Uterus (tissue), 4 donors: Measurements from ENCODE around the gene FLYWCH1. TPM values are rescaled to one million over a fixed set of nuclear protein-coding genes. Genes with fewer than 3 reads are reported as not detected.

Experiments
- DNase-seq, 2 donors: peaks; one replicate each; pipeline ENCODE4 v3.0.0-alpha.2; 2019 to 2020
- H3K27ac ChIP-seq, 2 donors: fragments of 200-600 bp; sonication (generic); 1 replicate in 1 of 2; 2 replicates in 1 of 2; pipeline ENCODE4 v1.5.1; 2016 to 2018
- H3K27me3 ChIP-seq, 2 donors: fragments of 200-600 bp; sonication (generic); one replicate each; pipeline ENCODE4 v1.5.1; 2018 to 2019; ENCODE audit warnings: control low read depth in 1 of 2
- H3K36me3 ChIP-seq, 2 donors: fragments of 200-600 bp; sonication (generic); one replicate each; pipeline ENCODE4 v1.5.1; 2019; ENCODE audit warnings: control low read depth in 1 of 2
- H3K4me1 ChIP-seq, 2 donors: fragments of 200-600 bp; sonication (generic); one replicate each; pipeline ENCODE4 v1.5.1; 2018 to 2019; ENCODE audit warnings: control low read depth in 1 of 2
- H3K4me3 ChIP-seq, 2 donors: fragments of 200-600 bp; sonication (generic); 1 replicate in 1 of 2; 2 replicates in 1 of 2; pipeline ENCODE4 v1.5.1; 2018 to 2019; ENCODE audit warnings: mild to moderate bottlenecking in 1 of 2
- H3K9me3 ChIP-seq, 2 donors: fragments of 200-600 bp; sonication (generic); one replicate each; pipeline ENCODE4 v1.5.1; 2019; ENCODE audit warnings: control low read depth in 1 of 2
- POLR2A ChIP-seq, 2 donors: fragments of 450-650 bp; IDR thresholded peaks; one replicate each; pipeline ENCODE4 v1.6.1; 2016; ENCODE audit warnings: antibody characterized with exemption in 2 of 2, mild to moderate bottlenecking in 1 of 2, moderate library complexity in 1 of 2
- intact Hi-C: fragments of 100-400 bp; cut with DNase I; formaldehyde crosslinking; loops from one replicate; pipeline ENCODE4 v1.15.1; 2023; ENCODE audit warnings: low total_unique reads
- total RNA-seq, 4 donors: library from RNA; depleted of rRNA in 3 of 4; stranded (reverse); fragments of >200 nt in 3 of 4; gene quantifications; one replicate each; pipeline versions ENCODE4 v1.1.0 to v1.2.4, GENCODE V29; 2014 to 2023
- TF ChIP-seq, protein P1 (sequence below), 4 experiments: fragments of 200-600 bp in 2 of 4; fragments of 450-650 bp in 2 of 4; sonication (generic) in 2 of 4; IDR thresholded peaks; one replicate each; pipeline ENCODE4 v1.5.1; 2016 to 2019; ENCODE audit warnings: antibody characterized with exemption in 4 of 4, mild to moderate bottlenecking in 2 of 4, moderate library complexity in 1 of 4
- donor health status: DM: yes; HTN: yes; CAD: no.

FLYWCH1 gene
- total RNA-seq, 4 donors from 2014 or later: 11.5 to 62.3 (median 27.2) TPM

DNA sequence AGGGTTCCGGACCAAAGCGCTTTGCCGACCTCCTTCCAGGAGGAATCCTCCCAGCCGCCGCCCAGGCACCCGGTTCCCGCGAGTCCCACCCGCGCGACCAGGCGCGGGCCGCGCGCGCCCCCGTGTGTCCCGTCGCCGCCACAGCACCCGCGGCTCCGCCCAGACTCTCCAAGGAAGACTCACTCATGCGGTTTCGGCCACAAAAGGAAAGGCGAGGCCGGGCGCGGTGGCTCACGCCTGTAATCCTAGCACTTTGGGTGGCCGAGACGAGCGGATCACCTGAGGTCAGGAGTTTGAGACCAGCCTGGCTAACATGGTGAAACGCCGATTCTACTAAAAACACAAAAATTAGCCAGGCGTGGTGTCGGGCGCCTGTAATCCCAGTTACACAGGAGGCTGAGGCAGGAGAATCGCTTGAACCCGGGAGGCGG lies 72.0 kb downstream of the FLYWCH1 start:
- H3K4me3 ChIP-seq: no peak overlapping the region

DNA sequence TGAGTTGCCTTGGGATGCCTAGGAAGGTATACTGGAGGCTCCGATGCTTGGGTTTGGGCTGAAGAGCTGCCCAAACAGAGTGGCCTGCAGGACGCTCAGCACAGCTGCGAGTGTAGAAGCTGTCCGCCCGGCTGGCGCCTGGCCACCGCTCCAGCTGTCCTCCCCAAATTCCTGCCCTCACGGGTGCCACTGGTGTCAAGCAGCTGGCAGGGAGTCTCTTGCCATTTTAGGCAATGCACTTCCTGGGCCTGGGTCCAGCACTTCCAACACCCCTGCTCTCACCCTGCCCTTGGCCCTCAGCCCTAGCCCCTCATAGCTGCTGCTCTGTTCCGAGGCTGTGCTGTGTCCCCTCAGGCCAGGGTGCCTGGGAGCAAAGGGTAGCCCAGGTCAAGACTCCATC lies 73.7 kb downstream of the FLYWCH1 start:
- H3K9me3 ChIP-seq: no peaks in the 10 kb centered on the region
- no peak overlapping the region for H3K27ac ChIP-seq
- intact Hi-C loops: no loop called here
- H3K27me3 ChIP-seq: no peaks in the 10 kb centered on the region
- no peak overlapping the region for H3K4me3 ChIP-seq
- TF ChIP-seq POLR2A (IDR thresholded peaks at IDR 0.05): no peak
- TF ChIP-seq, protein P1, sequence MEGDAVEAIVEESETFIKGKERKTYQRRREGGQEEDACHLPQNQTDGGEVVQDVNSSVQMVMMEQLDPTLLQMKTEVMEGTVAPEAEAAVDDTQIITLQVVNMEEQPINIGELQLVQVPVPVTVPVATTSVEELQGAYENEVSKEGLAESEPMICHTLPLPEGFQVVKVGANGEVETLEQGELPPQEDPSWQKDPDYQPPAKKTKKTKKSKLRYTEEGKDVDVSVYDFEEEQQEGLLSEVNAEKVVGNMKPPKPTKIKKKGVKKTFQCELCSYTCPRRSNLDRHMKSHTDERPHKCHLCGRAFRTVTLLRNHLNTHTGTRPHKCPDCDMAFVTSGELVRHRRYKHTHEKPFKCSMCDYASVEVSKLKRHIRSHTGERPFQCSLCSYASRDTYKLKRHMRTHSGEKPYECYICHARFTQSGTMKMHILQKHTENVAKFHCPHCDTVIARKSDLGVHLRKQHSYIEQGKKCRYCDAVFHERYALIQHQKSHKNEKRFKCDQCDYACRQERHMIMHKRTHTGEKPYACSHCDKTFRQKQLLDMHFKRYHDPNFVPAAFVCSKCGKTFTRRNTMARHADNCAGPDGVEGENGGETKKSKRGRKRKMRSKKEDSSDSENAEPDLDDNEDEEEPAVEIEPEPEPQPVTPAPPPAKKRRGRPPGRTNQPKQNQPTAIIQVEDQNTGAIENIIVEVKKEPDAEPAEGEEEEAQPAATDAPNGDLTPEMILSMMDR (IDR thresholded peaks at IDR 0.05): no peak
- DNase-seq: no peak
- no peaks in the 10 kb centered on the region for H3K36me3 ChIP-seq
- peaks cover 0 to 6% of the 10 kb centered on the region in 2 donors for H3K4me1 ChIP-seq

More for the DNA sequence above, 72.0 kb downstream of the FLYWCH1 start:
- Histone ChIP-seq H3K9me3 (no peaks in the 10 kb centered on the region), H3K36me3 (no peaks in the 10 kb centered on the region), H3K27me3 (no peaks in the 10 kb centered on the region), H3K4me1 (peaks cover 0 to 13% of the 10 kb centered on the region in 2 donors), H3K27ac (no peak overlapping the region)
- TF ChIP-seq POLR2A (IDR thresholded peaks at IDR 0.05): no peak
- TF ChIP-seq, protein P1 (IDR thresholded peaks at IDR 0.05): peak; percentile 64 to 96 (median 94)
- peak; percentile 63 to 85 for DNase-seq
- intact Hi-C loops: no loop called here

DNA sequence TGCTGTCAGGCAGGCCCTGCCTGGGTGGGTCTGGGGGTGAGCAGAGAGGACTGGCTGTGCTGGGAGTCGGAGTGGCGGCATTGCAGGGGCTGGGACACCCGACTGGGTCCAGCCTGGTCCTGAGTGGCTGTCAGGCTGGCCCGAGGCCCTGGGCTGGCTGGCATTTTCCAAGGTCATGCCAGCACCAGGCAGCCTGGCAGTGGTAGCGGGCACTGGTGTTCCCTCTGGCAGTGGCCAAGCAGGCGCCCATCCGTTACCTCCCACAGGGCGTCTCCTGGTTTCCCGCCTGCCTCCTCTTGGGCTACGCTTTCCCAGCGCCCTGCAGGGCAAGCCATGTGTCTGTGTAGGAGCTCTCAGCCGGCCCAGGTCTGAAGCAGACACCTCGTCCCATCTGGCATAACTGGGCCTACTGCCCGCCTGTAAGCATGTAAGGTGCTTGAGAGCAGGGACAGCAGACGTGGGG lies 74.2 kb downstream of the FLYWCH1 start:
- no peak overlapping the region for H3K27ac ChIP-seq
- no peak for TF ChIP-seq POLR2A (IDR thresholded peaks at IDR 0.05)
- TF ChIP-seq, protein P1 (IDR thresholded peaks at IDR 0.05): no peak
- intact Hi-C loops: no loop called here

DNA sequence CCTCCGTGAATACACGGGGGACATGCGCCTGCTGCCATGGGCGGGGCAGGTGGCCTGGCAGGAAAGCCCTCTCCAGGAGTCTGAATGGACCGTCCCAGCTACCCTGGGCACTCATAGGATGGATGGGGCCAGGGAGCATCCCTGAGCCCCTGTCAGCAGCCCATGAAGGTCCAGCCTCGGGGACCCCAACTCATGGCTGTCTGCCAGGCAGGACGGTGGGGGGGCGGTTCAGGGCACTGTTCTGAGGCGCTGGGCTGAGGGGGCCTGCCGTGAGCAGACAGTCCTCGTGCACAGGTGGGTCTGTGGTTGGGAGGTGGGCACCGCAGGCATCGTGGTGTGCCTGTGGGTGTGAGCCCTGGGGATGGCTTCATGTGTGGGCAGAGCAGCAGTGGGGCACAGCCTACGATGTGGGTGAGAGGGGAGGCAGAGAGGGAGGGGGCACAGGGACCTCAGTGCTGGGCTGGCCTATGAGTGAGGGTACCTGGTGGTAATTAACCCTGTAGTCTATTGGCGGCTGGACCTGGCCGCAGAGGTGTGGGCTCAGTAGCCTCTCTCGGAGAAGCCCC lies 75.0 kb downstream of the FLYWCH1 start:
- Histone ChIP-seq H3K9me3 (no peaks in the 10 kb centered on the region), H3K27me3 (no peaks in the 10 kb centered on the region), H3K36me3 (no peaks in the 10 kb centered on the region), H3K27ac (no peak overlapping the region), H3K4me1 (peaks cover 0 to 6% of the 10 kb centered on the region in 2 donors), H3K4me3 (no peak overlapping the region)
- TF ChIP-seq, protein P1 (IDR thresholded peaks at IDR 0.05): no peak
- TF ChIP-seq POLR2A (IDR thresholded peaks at IDR 0.05): no peak
- DNase-seq: no peak
- intact Hi-C loops: no loop called here

More for the DNA sequence above, 74.2 kb downstream of the FLYWCH1 start:
- peaks cover 0 to 6% of the 10 kb centered on the region in 2 donors for H3K4me1 ChIP-seq
- H3K9me3 ChIP-seq: no peaks in the 10 kb centered on the region
- H3K27me3 ChIP-seq: no peaks in the 10 kb centered on the region
- H3K36me3 ChIP-seq: no peaks in the 10 kb centered on the region
- DNase-seq: no peak
- H3K4me3 ChIP-seq: no peak overlapping the region

DNA sequence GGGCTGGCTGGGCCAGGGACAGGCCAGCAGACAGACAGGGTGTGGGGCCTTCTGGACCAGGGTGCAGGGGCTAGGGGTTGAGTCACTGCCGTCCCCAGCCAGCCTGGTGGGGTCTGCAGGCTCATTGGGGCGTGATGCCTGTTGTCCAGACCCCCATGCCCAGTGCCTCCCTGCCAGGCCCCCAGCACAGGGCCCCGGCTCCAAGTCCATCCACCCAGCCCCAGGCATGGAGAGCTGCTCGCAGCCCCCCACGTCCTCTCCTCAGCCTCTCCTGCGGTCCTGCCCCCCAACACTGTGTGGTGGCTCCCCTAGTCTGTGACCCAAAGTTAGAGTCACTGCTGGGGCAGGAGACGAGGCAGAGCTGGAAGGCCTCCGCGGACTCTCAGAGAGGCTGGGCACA lies 75.6 kb downstream of the FLYWCH1 start:
- no peaks in the 10 kb centered on the region for H3K36me3 ChIP-seq
- H3K9me3 ChIP-seq: no peaks in the 10 kb centered on the region
- H3K4me3 ChIP-seq: no peak overlapping the region
- no peak for DNase-seq
- intact Hi-C loops: no loop called here
- H3K27ac ChIP-seq: no peak overlapping the region
- H3K27me3 ChIP-seq: no peaks in the 10 kb centered on the region
- H3K4me1 ChIP-seq: peaks cover 0 to 6% of the 10 kb centered on the region in 2 donors
- no peak for TF ChIP-seq POLR2A (IDR thresholded peaks at IDR 0.05)
- TF ChIP-seq, protein P1 (IDR thresholded peaks at IDR 0.05): no peak
